Right cardiac atrium (tissue), 5 donors: Measurements from ENCODE around the gene GRM8. TPM values are rescaled to one million over a fixed set of nuclear protein-coding genes. Genes with fewer than 3 reads are reported as not detected.

Experiments
- ATAC-seq, 2 donors: fragments of 200-7000 bp; cut with Tn5 transposase; one replicate each; pipeline versions ENCODE4 v1.8.0 to v1.9.1; 2020; ENCODE audit warnings: moderate library complexity in 2 of 2, mild to moderate bottlenecking in 1 of 2
- DNase-seq, 3 donors: peaks; one replicate each; pipeline ENCODE4 v3.0.0-alpha.2; 2020
- H3K27ac ChIP-seq: one replicate; pipeline ENCODE4 v1.5.1; 2013; ENCODE audit warnings: mild to moderate bottlenecking, low read length, control low read depth, moderate library complexity
- H3K27me3 ChIP-seq: one replicate; pipeline ENCODE4 v1.6.1; 2013; ENCODE audit not compliant: control insufficient read depth, insufficient read depth
- H3K4me1 ChIP-seq: one replicate; pipeline ENCODE4 v1.6.1; 2013; ENCODE audit warnings: low read length; ENCODE audit not compliant: control insufficient read depth, insufficient read depth
- H3K4me3 ChIP-seq: one replicate; pipeline ENCODE4 v1.5.1; 2013; ENCODE audit warnings: low read length, control low read depth
- H3K9me3 ChIP-seq: one replicate; pipeline ENCODE4 v1.6.1; 2013; ENCODE audit warnings: low read length; ENCODE audit not compliant: control insufficient read depth
- WGBS: extraction: QIAGEN DNeasy Blood & Tissue Kit; methylation state at CpG from one replicate; pipeline ENCODE4 v1.1.7; 2013; 5-methylcytosine and 5-hydroxymethylcytosine counted together
- intact Hi-C, 4 donors: fragments of 100-400 bp; cut with DNase I; formaldehyde crosslinking; loops; one replicate each; pipeline versions ENCODE4 v1.11.0 to v1.14.0; 2022 to 2023
- polyA plus RNA-seq: library from polyadenylated mRNA; stranded (reverse); fragments of 200-250 nt; gene quantifications from one replicate; pipeline ENCODE4 v1.2.3, GENCODE V29; 2013
- total RNA-seq, 4 donors: library from RNA; stranded (reverse); fragmentation: NEBNext Ultra II Directional; extraction: Animal tissue kit (Norgen Biotek cat#: 25700); gene quantifications; one replicate each; pipeline ENCODE4 v1.2.1, GENCODE V29; 2021
- donor health status: healthy with polysubstance abuse.
- donor health status: DM: no; HTN: yes; CAD: no.
- donor health status: DM: no; HTN: no; CAD: no.
- donor health status: DM: no; HTN: yes; CAD: no; lungs with severe emphysema.
- donor health status: DM: yes; HTN: yes; CAD: no.

GRM8 gene
- total and polyA plus RNA-seq, 5 donors: 0.09 TPM; not detected in 4

DNA sequence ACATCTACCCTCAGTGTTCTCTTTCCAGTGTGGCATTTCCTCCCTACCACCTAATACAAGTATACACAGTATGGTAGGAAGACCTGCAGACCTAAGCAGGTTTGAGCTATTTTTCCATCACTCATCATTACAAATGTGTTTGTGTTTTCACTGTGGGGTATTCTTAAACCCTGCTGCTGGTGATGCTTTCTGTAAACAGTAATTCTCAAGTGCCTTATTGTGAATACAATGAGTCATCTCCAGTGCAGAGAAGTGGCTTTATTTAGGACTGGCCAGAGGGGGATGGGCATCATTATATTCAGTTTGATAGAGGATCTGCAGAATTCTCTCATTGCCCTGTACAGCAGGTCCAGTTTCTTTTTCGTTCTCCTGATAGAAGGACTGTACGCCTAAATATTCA lies 63.7 kb downstream of the GRM8 start:
- H3K4me3 ChIP-seq: no peak overlapping the region
- H3K27ac ChIP-seq: no peak overlapping the region
- H3K27me3 ChIP-seq: no peaks in the 10 kb centered on the region
- no peaks in the 10 kb centered on the region for H3K9me3 ChIP-seq
- 67% methylated on average over 2 of the region's 2 CpGs for WGBS
- intact Hi-C loops: no loop called here
- no peak for DNase-seq
- no peak for ATAC-seq
- no peaks in the 10 kb centered on the region for H3K4me1 ChIP-seq

DNA sequence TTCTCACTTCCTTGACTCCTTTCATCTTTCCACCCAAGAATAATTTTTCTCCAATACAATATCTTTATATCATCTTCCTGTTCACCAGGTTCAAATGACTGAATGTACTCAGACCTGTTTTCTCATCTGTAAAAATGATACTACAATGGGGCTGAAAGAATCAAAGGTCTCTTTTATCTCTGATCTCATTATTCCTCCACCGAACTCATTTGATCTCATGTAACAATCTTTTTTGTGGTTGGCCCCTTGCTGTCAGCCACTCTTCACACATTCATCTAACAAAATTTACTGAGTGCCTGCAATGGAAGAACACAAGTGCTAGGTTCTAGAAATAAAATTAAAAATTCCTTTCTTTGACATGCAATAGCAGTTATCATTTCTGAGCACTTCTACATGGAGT lies 65.0 kb downstream of the GRM8 start:
- Histone ChIP-seq H3K27ac (no peak overlapping the region), H3K9me3 (no peaks in the 10 kb centered on the region), H3K4me3 (no peak overlapping the region), H3K4me1 (no peaks in the 10 kb centered on the region), H3K27me3 (no peaks in the 10 kb centered on the region)
- intact Hi-C loops: no loop called here
- ATAC-seq: no peak
- DNase-seq: no peak
- WGBS: 85% methylated on average over 1 of the region's 1 CpG

DNA sequence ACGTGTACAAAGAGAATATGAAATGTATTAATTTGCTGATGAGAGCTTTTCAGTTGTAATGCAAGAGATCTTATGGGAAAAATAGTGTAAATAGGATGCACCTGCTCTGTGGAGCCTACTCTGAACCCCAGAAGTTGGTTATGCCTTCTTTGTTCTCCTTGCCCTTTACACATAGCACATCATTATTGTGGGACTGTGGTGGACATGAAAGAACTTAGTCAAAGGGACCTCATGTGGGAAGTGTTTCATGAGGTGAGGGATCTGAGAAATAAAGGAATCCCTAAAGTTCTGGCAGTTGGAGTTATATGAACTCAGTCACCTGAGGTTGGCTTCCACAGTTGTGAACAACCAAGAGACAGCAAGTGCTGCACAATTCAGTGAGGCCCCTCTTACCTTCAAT lies 66.1 kb downstream of the GRM8 start:
- WGBS: 39% methylated on average over 1 of the region's 1 CpG
- H3K4me1 ChIP-seq: no peaks in the 10 kb centered on the region
- DNase-seq (no peak), ATAC-seq (no peak)
- H3K9me3 ChIP-seq: no peaks in the 10 kb centered on the region
- H3K4me3 ChIP-seq: no peak overlapping the region
- intact Hi-C loops: no loop called here
- no peak overlapping the region for H3K27ac ChIP-seq
- H3K27me3 ChIP-seq: no peaks in the 10 kb centered on the region

DNA sequence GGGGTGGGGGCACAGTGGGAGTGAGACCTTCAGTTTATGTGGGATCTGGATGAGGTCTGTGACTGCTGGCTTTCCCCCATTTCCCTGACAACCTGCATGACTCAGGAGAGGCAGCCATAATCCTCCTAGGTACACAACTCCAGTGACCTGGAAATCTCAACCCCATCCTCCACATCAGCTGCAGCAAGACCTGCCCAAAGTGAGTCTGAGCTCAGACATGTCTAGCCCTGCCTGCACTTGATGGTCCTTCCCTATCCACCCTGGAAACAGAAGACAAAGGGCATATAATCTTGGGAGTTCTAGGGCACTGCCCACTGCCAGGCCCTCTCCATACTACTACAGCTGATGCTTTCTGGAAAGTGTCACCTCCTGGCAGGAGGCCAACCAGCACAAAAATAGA lies 75.6 kb downstream of the GRM8 start:
- H3K9me3 ChIP-seq: no peaks in the 10 kb centered on the region
- no peaks in the 10 kb centered on the region for H3K4me1 ChIP-seq
- H3K4me3 ChIP-seq: no peak overlapping the region
- ATAC-seq (no peak), DNase-seq (no peak)
- H3K27ac ChIP-seq: no peak overlapping the region
- intact Hi-C loops: no loop called here
- no peaks in the 10 kb centered on the region for H3K27me3 ChIP-seq

DNA sequence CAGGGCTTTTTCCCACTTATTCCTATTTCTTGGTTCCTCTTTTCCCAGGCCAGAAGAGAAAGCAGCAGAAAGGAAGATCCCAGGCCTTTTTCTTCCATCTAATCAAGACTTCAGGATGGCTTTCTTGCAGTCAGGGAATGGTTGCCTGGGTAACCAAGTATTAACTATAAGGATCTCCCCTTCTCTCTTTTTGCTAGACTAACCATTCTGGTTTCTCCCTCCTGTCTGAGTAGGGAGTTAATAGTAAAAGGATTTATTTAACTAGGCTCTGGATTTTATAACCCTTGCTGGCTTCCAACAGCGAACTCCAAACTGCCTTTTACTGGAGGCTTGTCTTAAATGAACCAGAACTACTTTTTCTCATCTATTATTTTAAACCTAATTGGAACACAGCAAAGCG lies 90.4 kb downstream of the GRM8 start:
- H3K27ac ChIP-seq: no peak overlapping the region
- WGBS: 70% methylated on average over 2 of the region's 2 CpGs
- no peak for DNase-seq
- no peak overlapping the region for H3K4me3 ChIP-seq
- H3K9me3 ChIP-seq: no peaks in the 10 kb centered on the region
- no peaks in the 10 kb centered on the region for H3K27me3 ChIP-seq
- intact Hi-C loops: no loop called here
- H3K4me1 ChIP-seq: no peaks in the 10 kb centered on the region
- ATAC-seq: no peak

DNA sequence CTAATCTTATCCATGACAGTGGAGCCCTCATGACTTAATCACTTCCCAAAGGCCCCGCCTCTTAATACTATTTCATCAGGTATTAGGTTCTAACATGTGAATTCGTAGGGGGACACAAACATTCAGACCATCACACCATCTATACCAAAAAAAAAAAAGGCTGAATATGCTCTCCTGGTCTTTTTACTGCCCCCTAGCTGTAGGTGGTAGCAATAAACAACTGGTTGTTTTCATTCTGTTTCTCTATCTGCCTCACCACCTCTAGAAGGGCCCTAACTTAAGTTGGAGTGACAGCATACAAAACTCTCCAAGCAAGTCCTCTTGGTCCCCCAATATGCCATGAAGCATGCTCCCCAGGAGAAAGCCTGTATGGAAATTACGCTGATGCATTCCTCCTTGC lies 94.1 kb downstream of the GRM8 start:
- Histone ChIP-seq H3K27me3 (no peaks in the 10 kb centered on the region), H3K4me3 (no peak overlapping the region), H3K27ac (no peak overlapping the region), H3K9me3 (no peaks in the 10 kb centered on the region), H3K4me1 (no peaks in the 10 kb centered on the region)
- WGBS: 59% methylated on average over 3 of the region's 3 CpGs
- ATAC-seq (no peak), DNase-seq (no peak)
- intact Hi-C loops: no loop called here

DNA sequence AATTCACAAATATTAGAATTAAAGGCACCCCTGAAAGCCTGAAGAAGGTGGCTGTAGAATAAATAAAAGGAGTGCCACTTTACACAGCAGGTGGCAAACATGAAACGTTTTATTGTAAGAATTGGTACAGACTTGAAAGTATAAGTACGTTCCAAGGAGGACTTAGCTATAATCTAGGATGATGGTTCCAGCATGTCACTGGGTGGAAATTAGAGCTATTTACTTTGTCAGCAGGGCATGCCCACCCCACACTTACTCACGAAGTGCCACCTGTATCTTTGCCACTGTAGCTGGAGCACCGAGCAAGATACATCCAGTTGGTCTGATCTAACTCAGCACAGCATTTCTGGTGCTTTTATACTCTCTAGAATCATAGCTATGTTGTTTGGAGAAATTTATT lies 97.8 kb downstream of the GRM8 start:
- Histone ChIP-seq H3K4me3 (no peak overlapping the region), H3K4me1 (no peaks in the 10 kb centered on the region), H3K27me3 (no peaks in the 10 kb centered on the region), H3K9me3 (no peaks in the 10 kb centered on the region), H3K27ac (no peak overlapping the region)
- intact Hi-C loops: no loop called here
- ATAC-seq (no peak), DNase-seq (no peak)
- WGBS: 64% methylated on average over 4 of the region's 4 CpGs

DNA sequence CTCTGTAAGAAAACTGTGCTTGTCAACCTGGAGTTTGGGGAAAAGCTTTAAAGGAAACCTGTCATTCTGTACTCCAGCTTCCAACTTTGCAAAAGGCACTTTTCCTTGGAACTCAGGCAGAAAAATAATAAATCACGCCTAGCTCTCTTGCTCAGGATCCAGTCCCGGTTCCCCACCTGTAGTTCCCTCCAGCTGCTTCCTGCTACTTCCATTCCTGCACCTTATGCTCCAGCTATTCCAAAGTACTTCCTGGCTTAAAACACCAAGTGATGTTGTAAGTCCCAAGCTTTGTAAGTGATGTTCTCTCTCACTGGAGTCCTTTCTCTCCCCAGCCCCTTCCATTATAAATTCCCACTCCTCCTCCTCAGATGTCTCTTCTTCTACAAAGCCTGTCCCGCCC lies 98.6 kb downstream of the GRM8 start:
- no peak overlapping the region for H3K27ac ChIP-seq
- no peaks in the 10 kb centered on the region for H3K4me1 ChIP-seq
- no peak for ATAC-seq
- no peaks in the 10 kb centered on the region for H3K27me3 ChIP-seq
- WGBS: 64% methylated on average over 3 of the region's 3 CpGs
- H3K4me3 ChIP-seq: no peak overlapping the region
- intact Hi-C loops: no loop called here
- DNase-seq: no peak
- H3K9me3 ChIP-seq: no peaks in the 10 kb centered on the region

DNA sequence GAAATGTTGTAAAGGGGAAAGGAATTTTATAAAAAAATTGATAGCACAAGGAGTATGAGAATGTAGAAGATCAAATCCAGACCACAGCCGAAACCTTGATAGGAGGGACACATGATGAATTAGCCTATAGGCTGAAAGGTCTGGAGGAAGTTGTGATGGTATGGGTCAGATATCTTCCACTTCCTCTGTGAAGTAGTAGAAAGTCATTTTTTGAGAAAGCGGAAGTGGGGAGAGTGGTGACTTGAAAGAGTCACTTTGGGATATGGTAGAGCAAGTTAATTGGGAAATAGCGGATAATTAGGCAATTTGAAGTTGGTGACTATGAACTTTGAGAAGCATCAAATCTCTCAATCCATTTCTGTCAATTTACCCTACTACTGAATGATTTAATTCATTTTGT lies 99.4 kb downstream of the GRM8 start:
- intact Hi-C loops: no loop called here
- DNase-seq: no peak
- no peaks in the 10 kb centered on the region for H3K4me1 ChIP-seq
- WGBS: 87% methylated on average over 3 of the region's 3 CpGs
- no peak for ATAC-seq
- no peaks in the 10 kb centered on the region for H3K9me3 ChIP-seq
- no peak overlapping the region for H3K4me3 ChIP-seq
- no peak overlapping the region for H3K27ac ChIP-seq
- H3K27me3 ChIP-seq: no peaks in the 10 kb centered on the region

DNA sequence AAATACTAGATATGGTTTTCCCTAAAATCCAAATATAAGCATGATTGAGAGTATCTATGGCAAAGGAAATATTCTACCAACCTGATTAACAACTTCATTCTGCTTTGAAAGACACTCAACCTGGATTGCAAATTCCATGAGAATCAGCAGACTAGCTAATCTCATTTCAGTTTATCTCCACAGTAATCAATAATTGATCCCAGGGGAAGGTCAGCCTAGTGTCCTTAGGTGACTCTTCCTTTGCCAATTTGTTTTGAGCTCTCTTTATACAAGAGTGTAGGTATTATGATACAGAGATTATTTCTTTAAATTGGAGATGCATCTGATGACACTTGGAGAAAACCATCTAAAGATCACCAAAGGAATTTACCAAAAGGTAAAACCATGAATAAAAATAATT lies 100.3 kb downstream of the GRM8 start:
- H3K4me1 ChIP-seq: no peaks in the 10 kb centered on the region
- H3K27ac ChIP-seq: no peak overlapping the region
- no peaks in the 10 kb centered on the region for H3K9me3 ChIP-seq
- no peak for DNase-seq
- intact Hi-C loops: no loop called here
- no peak for ATAC-seq
- no peaks in the 10 kb centered on the region for H3K27me3 ChIP-seq
- no peak overlapping the region for H3K4me3 ChIP-seq

DNA sequence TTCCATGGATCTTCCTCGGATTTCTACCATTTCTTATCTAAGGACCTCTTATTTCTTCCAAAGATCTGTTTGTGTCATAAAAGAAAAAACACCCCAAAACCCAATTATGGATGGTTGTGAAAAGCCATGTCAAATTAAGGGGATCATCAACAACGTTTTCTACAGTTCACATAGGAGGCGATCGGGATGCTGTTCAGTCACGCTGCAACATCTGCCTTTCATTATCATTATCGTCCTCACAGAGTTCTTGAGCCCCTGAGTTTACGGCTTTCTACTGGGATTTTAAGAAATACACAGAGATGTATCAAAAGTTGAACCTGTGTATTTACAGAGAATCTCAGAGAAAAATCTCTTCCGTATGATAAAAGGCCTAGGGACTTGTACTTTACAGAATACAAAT lies 101.4 kb downstream of the GRM8 start:
- Histone ChIP-seq H3K4me1 (no peaks in the 10 kb centered on the region), H3K27me3 (no peaks in the 10 kb centered on the region), H3K27ac (no peak overlapping the region), H3K4me3 (no peak overlapping the region), H3K9me3 (no peaks in the 10 kb centered on the region)
- intact Hi-C loops: no loop called here
- DNase-seq (no peak), ATAC-seq (no peak)
- 75% methylated on average over 8 of the region's 8 CpGs for WGBS

DNA sequence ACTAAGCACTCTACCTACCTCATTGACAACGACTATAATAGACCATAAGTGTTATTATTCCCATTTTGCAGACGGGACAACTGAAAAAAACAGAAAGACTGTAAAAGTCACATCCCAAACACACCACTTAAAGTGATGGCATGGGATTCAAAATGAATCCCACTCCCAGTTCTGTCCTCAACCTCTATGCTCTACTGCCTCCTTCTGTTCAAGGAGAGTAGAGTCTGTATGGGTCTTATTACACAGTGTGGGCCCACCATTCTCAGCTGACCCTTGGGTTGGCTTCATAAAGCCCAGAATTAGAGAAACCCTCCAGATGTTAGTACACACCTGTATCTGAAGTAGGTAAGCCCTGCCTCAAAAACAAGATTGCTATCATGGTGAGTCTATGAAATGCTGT lies 102.2 kb downstream of the GRM8 start:
- DNase-seq: no peak
- Histone ChIP-seq H3K4me3 (no peak overlapping the region), H3K4me1 (no peaks in the 10 kb centered on the region), H3K27ac (no peak overlapping the region), H3K9me3 (no peaks in the 10 kb centered on the region), H3K27me3 (no peaks in the 10 kb centered on the region)
- ATAC-seq: no peak
- intact Hi-C loops: no loop called here
- 45% methylated on average over 2 of the region's 2 CpGs for WGBS
